ENCODE data around the gene AP3S2.
A peak's percentile ranks its signal among the peaks of the same experiment; 100 is the strongest.
"Not testable (repeated sequence)": the region's sequence is repeated elsewhere in the genome, so short reads cannot be mapped to it uniquely, and the experiment has no call there.

The AP3S2 gene

DNA sequence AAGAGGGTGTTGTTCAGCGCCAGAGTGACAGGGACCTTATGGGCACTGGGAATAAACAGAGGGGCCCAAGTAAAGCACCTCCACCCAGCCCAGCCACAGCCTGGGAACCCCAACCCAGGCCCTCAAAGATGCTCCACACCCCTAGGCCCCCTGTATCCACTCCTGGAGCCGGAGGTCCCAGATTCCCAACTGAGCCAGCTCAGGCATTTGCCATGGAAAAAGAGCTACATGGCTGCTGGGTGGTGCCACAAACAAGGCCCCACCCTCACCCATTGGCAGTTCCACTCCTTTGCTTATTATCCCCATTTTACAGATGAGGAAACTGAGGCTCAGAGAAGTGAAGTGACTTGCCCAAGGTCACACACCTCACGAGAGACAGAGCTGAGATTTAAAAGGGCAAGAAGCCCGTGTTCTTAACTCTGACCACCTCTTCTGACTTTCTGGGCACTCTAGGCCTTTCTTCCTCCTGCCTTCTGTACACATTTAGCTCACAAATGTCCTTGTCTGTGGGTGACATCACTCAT, 96.1 kb downstream of the AP3S2 start:
- DNase-seq: no peak

DNA sequence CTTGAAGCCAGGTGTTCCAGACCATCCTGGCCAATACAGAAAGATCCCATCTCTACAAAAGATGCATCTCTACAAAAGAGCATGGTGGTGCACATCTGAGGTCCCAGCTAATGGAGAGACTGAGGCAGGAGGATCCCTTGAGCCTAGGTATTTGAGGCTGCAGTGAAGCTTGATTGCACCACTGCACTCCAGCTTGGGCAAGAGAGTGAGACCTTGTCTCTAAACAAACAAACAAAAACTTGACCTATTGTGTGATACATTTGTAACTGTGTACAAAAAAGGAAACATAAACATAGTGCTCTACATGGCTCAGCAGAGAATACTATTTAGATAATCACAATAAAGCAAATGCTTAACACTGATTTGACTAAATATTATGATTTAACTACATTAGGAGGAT, 97.8 kb downstream of the AP3S2 start:
- DNase-seq: no peak

DNA sequence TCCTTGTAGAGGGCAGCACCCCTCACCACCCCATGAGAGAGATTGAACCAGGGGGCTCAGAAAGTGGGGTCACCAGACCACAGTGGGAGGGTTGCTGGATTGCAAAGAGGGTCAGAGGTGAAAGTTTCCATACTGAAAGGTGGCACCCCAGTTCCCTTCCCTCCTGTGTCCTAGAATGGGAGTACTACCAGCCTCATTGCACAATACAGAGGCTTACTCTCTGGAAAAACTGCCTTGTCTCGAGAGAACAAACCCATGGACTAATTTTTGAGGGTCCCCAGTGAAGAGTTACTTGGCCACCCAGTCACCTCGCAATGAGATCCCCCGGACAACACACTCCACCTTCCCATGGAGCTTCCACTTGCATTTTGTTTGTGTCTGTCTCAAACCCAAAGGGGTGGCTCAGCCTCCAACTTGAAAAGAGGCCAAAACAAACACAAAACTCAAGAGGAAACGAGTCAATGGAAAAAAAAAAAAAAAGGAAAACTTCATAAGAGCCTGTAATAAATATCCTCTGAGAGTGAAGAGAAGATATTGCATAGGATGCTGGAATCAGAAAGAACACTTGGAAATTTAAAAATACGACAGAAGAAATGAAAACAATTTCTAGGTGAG, 99.1 kb downstream of the AP3S2 start:
- DNase-seq: peak; percentile 23

DNA sequence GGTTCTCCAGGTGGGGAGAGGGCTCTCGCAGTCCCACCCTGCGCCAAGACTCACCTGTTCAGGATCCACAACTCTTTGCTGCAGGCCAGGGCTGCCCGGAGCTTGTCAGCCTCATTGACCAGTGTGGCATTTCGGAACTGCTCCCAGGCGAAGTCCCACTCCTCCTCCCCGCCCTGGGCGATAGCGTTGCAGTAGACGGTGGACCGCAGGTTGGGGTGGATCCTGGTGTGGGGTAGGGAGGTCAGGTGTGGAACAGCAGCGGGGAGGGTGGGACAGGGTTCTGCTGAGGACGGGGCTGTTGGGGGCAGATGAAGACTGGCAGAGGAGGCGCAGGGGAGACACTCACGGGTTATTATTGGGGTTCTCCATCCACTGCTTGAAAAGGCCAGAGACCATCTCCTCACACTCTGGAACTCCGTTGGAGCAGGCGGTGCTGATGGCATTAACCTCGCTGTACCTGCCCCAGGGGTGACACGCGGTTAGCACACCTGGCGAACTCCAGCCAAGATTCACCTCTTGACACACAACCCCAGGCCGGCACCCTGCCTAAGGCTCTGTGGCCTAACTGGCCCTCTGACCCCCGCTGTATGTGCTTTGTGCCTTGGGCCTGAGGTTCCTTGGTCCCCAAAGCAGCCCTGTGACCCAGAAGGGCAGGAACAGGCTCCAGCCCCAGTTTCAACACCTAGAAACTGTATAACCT, 101.5 kb downstream of the AP3S2 start:
- DNase-seq: no peak

DNA sequence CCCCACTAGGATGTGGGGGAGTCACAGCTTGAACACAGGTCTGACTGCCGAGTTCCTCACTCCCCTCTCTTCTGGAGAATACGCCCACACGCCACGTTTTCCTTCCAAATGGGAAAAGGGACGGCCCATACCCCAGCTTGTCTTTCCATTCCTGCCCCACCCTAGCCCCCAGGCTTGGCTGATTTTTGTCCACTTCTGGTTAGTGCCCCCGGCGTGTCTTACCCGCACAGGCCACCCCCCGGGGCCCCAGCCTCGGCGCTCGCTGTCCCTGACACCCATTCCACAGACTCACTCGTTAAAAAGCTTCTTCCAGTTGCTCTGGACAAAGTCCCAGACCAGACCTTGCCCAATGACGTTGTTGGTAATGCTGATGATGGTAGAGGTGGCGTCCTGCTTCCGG, 103.1 kb downstream of the AP3S2 start:
- DNase-seq: no peak

DNA sequence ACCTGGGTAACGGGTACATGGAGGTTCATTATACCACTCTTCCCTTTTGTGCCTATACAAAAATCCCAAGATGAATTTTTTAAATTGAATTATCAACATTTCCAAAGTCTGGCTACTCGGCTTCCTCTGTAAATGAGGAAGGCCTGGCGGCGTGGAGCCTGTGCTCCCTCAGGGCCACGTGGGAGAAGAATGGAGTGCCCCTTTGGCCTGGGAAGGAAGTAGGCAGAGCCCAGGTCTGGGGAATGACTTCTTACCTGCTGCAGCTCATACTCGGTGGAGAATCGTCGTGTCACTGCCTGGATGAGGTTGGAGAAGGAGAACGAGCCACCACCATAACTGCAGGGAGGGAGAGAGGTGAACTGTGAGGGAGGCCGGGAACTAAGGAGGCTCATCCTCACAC, 103.6 kb downstream of the AP3S2 start:
- DNase-seq: no peak

DNA sequence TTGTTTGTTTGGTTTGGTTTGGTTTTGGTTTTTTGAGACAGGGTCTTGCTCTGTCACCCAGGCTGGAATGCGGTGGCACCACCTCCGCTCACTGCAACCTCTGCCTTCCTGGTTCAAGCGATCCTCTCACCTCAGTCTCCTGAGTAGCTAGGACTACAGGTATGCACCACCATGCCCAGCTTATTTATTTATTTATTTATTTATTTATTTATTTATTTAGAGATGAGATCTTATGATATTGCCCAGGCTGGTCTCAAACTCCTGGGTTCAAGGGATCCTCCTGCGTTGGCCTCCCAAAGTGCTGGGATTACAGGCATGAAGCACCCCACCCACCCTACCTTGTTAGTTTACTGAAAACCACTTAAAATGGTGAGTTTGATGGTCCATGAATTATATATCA, 105.2 kb downstream of the AP3S2 start:
- not testable (repeated sequence) for DNase-seq

DNA sequence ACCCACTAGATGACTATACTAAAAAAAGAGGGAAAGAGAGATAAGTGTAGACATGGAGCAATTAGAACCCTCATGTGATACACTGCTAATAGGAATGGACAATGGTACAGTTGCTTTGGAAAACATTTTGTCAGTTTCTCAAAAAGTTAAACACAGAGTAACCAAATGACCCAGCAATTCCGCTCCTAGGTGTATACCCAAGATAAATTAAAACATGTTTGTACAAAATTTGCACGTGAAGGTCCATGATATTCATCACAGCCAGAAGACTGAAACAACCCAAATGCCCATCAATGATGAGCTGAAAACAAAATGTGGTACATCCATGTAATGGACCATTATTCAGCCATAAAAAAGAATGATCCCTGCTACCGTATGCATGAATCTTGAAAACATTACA, 105.8 kb downstream of the AP3S2 start:
- no peak for DNase-seq

DNA sequence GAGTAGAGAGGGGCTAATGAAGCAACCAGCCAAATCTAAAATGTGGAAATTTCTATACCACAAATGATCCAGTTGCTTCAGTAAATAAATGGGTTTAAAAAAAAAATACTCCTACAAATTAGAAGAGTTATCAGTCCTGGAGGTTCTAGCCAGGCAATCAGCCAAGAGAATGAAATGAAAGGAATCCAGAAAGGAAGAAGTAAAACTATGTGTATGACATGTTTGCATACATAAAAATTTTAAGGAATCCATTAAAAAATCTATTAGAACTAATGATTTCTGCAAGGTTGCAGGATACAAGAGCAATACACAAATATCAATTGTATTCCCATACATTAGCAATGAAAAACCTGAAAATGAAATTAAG, 108.0 kb downstream of the AP3S2 start:
- no peak for DNase-seq

DNA sequence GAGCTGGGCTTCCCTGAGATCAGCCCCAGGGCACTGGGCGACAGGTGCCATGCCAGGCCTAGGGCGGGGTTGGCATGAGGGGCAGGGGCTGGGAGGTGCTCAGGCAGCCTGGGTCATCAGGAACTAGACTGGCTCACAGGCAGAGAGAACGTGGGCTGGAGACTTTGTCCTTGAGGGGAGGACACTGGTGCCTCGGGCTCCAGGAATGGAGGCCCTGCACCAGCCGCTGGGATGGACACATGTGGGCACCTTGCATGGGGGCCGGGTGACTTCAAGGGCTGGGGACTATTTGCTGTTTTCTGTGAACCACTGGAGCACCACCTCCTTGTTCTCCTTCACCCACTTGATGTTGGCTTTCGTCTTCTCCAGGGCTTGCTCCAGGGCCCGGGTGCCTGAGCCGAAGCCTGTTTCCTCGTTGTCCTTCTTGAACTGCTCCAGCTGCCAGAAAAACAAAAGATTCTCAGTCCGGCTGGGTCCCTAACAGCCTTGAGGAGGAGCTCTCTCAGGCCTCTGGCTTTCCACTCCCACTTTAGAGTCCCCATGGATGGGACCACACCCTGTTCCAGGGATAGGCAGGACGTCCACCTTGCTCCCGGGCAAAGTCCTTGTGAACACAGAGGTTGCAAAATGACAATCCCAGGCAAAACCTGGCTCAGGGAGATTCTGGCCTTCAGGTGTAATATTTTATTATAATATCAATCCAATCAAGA, 108.6 kb downstream of the AP3S2 start:
- no peak for DNase-seq

DNA sequence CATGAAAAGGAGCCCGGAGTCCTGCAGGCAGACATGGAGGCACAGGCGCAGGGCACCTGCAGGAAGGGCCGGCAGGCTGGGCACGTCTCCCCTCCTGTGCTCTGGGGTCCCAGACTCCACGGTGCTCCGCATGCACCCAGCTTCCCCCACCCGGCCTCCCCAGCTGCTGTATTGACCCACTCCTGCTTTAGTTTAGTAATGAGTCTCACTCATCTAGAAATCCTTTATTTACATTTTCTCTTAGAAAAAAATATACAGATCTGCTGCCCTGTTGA, 109.2 kb downstream of the AP3S2 start:
- DNase-seq: no peak

DNA sequence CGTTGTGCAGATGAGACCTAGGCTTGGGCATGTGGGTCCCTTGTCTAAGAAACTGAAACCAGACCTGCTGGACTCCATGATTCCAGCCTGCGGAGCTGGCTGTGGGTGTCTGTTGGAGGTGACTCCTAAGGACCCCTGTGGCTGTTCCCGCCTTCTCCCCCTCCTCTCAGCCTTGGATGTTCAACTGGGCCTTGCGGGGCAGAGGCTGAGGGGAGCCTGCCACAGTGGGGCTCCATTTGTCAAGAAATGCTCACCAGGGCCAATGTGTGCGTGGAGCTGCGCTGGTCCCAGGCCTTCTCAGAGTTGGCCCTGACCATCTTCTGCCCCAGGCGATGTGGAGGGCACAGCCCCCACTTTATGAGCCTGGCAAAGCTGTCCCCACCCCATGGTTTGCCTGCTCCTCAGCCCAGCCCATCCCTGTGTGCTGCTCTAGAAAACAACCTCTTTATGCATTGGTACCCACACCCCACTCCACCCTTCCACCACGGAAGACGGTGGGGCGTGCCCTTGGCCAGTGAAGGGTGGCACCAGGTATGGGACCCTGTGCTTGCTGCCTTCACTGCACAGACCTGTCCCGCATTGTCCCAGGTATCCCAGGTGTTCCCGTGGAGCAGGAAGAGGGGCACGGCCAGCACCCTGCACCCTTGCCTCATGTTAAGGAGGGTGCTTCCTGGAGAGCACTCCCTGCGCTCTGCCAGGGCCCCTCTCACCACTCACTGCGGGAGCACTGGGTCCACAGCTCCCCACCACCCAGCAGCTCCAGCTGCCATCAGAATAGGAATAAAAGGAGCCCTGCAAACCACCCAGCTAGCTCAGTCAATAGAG, 109.7 kb downstream of the AP3S2 start:
- no peak for DNase-seq

DNA sequence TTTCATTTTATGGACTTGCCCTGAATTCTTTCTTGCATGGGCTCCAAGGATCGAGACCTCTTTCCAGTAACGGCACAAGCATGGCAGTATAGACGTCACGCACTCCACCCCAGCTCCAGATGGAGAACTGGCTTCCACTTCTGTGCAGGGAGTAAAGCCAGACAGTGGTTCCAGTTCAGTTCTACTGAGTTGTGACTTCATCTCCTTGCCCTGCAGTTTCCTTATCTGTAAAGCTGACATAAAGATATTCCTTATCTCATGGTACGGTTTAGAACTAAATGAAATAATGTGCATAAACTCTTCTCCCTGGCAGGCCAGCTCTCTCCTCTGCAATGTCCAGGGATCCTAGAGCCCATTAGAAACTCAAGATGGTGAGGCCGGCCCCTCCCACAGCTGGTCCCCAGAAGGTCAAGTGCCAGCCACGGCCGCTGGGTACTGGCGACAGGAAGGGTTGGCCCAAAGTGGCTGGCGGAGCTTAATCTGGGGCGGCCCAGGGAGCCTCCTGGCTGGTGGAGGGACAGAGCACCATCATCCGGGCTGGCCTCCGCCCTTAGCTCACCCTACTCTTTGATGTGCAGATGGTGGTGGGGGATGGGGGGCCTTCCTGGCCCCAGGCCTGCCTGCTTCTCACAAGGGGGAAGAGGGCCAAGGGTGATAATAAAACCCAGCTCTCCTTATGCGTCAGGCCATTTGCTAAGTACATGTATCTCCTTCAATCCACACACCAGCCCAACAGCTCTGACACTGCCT, 110.5 kb downstream of the AP3S2 start:
- no peak for DNase-seq

DNA sequence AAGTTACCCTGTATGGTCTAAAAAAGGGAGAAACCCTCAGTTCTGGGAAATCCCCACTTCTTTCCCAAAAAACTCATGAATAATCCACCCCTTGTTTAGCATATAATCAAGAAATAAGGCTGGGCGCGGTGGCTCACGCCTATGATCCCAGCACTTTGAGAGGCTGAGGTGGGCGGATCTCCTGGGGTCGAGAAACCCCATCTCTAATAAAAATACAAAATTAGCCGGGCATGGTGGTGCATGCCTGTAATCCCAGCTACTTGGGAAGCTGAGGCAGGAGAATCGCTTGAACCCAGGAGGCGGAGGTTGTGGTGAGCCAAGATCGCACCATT, 111.2 kb downstream of the AP3S2 start:
- not testable (repeated sequence) for DNase-seq

DNA sequence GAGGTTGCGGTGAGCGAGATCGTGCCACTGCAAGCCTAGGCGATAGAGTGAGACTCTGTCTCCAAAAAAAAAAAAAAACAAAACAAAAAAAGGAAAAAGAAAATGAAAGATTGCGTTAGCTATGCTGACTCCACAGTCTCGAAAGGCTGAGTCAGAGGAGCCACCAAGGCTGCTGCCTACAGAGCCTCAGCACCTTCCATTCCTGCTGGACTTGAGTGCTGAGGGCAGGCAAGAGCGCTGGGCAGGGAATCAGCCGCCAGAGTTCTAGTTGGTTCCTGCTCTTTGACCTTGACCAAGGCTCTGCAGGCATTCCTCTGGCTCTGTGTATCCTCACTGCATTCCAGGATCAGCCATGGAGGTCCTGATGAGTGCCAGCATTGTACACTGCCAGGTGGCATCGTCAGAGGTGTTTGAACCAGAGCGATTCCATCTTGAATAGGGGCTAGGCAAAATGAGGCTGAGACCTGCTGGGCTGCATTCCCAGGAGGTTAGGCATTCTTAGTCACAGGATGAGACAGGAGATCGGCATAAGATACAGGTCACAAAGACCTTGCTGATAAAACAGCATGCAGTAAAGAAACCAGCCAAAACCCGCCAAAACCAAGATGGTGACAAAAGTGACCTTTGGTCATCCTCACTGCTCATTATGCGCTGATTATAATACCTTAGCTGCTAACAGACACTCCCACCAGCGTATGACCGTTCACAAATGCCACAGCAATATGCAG, 111.7 kb downstream of the AP3S2 start:
- DNase-seq: peak; percentile 41

DNA sequence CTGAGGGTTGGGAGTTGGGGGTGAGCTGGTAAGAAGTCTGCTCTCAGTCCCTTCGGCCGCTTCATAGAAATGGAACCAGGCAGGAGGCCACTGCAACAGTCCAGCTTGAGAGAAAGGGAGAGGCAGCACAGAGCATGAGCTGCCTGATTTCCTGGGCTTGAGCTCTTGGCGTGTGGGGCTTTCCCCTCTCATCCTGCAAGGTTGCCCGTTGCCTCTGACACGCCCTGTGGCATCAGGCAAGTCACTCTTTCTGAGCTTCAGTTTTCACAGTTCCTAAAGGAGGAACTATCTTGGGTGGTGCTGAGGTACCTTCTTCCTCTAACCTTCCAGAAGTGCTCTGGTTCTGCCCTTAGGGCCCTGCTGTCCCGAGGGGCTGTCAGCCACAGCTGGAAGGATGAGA, 112.7 kb downstream of the AP3S2 start:
- no peak for DNase-seq

DNA sequence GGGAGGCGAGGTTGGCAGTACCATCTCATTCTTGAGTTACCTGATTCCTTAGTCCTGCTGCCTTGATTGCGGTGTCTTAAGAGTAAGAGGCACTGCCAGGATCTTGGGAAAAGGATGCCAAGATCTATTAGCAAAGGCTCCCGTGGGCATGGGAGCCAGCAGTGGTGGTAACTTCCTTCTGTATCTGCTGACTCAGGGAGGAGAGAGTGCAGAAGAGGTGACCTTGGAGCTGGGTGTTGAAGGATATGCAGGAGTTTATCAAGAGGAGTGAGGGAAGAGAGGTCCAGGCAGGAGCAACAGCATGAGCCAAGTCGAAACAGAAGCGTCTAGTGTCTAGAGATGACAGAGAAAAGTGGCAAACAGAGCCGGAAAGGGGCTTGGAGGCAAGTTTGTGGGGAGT, 113.2 kb downstream of the AP3S2 start:
- DNase-seq: no peak
